Measurements from ENCODE around the gene MMP2.
A peak's percentile ranks its signal among the peaks of the same experiment; 100 is the strongest.

MMP2 gene

GRCh38 chr16:55478827-55479429 is at the start of gene MMP2:
Gene MMP2 (plus strand): TSS chr16:55479198. CDS start chr16:55479480, 282 bp downstream.
- peak; percentile 70 for DNase-seq

- DNase-seq, result no peak
Observed at GRCh38 chr16:55433030-55433429, 46.0 kb upstream of the MMP2 start.

- no peak for DNase-seq
Observed at GRCh38 chr16:55433535-55433934, 45.5 kb upstream of the MMP2 start.

- DNase-seq, result no peak
Observed at GRCh38 chr16:55434000-55434399, 45.0 kb upstream of the MMP2 start.

- peak; percentile 95 for DNase-seq
Observed at GRCh38 chr16:55435387-55435786, 43.6 kb upstream of the MMP2 start.

GRCh38 chr16:55436587-55436986 is 42.4 kb upstream of the MMP2 start:
- DNase-seq, result peak; percentile 46

- peak; percentile 89 for DNase-seq
Observed at GRCh38 chr16:55437625-55438024, 41.4 kb upstream of the MMP2 start.

- DNase-seq, result no peak
Observed at GRCh38 chr16:55438281-55438680, 40.7 kb upstream of the MMP2 start.

- DNase-seq, result peak; percentile 52
Observed at GRCh38 chr16:55439101-55439690, 39.8 kb upstream of the MMP2 start.

- DNase-seq, result no peak
Observed at GRCh38 chr16:55443434-55444346, 35.3 kb upstream of the MMP2 start.

- peak; percentile 41 for DNase-seq
Observed at GRCh38 chr16:55444754-55445485, 34.1 kb upstream of the MMP2 start.

GRCh38 chr16:55447231-55447630 is 31.8 kb upstream of the MMP2 start:
- DNase-seq, result no peak

GRCh38 chr16:55452996-55453395 is 26.0 kb upstream of the MMP2 start:
- no peak for DNase-seq

- no peak for DNase-seq
Observed at GRCh38 chr16:55453909-55454308, 25.1 kb upstream of the MMP2 start.

GRCh38 chr16:55454861-55455260 is 24.1 kb upstream of the MMP2 start:
- DNase-seq, result no peak

- DNase-seq, result no peak
Observed at GRCh38 chr16:55462241-55462640, 16.8 kb upstream of the MMP2 start.

GRCh38 chr16:55464375-55464774 is 14.6 kb upstream of the MMP2 start:
- peak; percentile 43 for DNase-seq

GRCh38 chr16:55465077-55465896 is 13.7 kb upstream of the MMP2 start:
- DNase-seq, result peak; percentile 94

- DNase-seq, result no peak
Observed at GRCh38 chr16:55466209-55466608, 12.8 kb upstream of the MMP2 start.

GRCh38 chr16:55467898-55468297 is 11.1 kb upstream of the MMP2 start:
- DNase-seq, result no peak

- DNase-seq, result peak; percentile 17
Observed at GRCh38 chr16:55468352-55468990, 10.5 kb upstream of the MMP2 start.
